ENCODE results near the gene TRPV4. TPM values are rescaled to one million over a fixed set of nuclear protein-coding genes. Genes with fewer than 3 reads are reported as not detected.

Gene TRPV4
- total RNA-seq, 1 donor from 2014 or later = 1.7 TPM

- TF ChIP-seq CTCF (IDR thresholded peaks at IDR 0.05; ENCODE audit: insufficient read depth, low read length, poor library complexity, severe bottlenecking) = peak; percentile 17
- no peak for DNase-seq (ENCODE audit: low read depth)
- Histone ChIP-seq H3K27me3 (ENCODE audit: control insufficient read depth, insufficient read depth, low read length) (no peaks in the 10 kb centered on the region), H3K4me3 (ENCODE audit: low read depth, low read length) (no peak overlapping the region), H3K36me3 (ENCODE audit: control insufficient read depth, insufficient read depth, low read length) (no peaks in the 10 kb centered on the region)
Measured at GRCh38 chr12:109797905-109798669, 35.1 kb downstream of the TRPV4 start.

GRCh38 chr12:109796057-109796456, 37.1 kb downstream of the TRPV4 start:
- DNase-seq (ENCODE audit: low read depth) = no peak
- H3K4me3 ChIP-seq (ENCODE audit: low read depth, low read length) = no peak overlapping the region
- H3K36me3 ChIP-seq (ENCODE audit: control insufficient read depth, insufficient read depth, low read length) = no peaks in the 10 kb centered on the region
- no peak for TF ChIP-seq CTCF (IDR thresholded peaks at IDR 0.05; ENCODE audit: insufficient read depth, low read length, poor library complexity, severe bottlenecking)
- no peaks in the 10 kb centered on the region for H3K27me3 ChIP-seq (ENCODE audit: control insufficient read depth, insufficient read depth, low read length)

GRCh38 chr12:109795023-109795422, 38.2 kb downstream of the TRPV4 start:
- H3K36me3 ChIP-seq (ENCODE audit: control insufficient read depth, insufficient read depth, low read length) = no peaks in the 10 kb centered on the region
- H3K4me3 ChIP-seq (ENCODE audit: low read depth, low read length) = no peak overlapping the region
- TF ChIP-seq CTCF (IDR thresholded peaks at IDR 0.05; ENCODE audit: insufficient read depth, low read length, poor library complexity, severe bottlenecking) = no peak
- DNase-seq (ENCODE audit: low read depth) = no peak
- H3K27me3 ChIP-seq (ENCODE audit: control insufficient read depth, insufficient read depth, low read length) = no peaks in the 10 kb centered on the region

- H3K4me3 ChIP-seq (ENCODE audit: low read depth, low read length) = no peak overlapping the region
- no peak for TF ChIP-seq CTCF (IDR thresholded peaks at IDR 0.05; ENCODE audit: insufficient read depth, low read length, poor library complexity, severe bottlenecking)
- no peaks in the 10 kb centered on the region for H3K27me3 ChIP-seq (ENCODE audit: control insufficient read depth, insufficient read depth, low read length)
- no peak for DNase-seq (ENCODE audit: low read depth)
- H3K36me3 ChIP-seq (ENCODE audit: control insufficient read depth, insufficient read depth, low read length) = no peaks in the 10 kb centered on the region
Measured at GRCh38 chr12:109793826-109794501, 39.2 kb downstream of the TRPV4 start.

GRCh38 chr12:109793411-109793810, 39.8 kb downstream of the TRPV4 start:
- Histone ChIP-seq H3K27me3 (ENCODE audit: control insufficient read depth, insufficient read depth, low read length) (no peaks in the 10 kb centered on the region), H3K4me3 (ENCODE audit: low read depth, low read length) (no peak overlapping the region), H3K36me3 (ENCODE audit: control insufficient read depth, insufficient read depth, low read length) (no peaks in the 10 kb centered on the region)
- TF ChIP-seq CTCF (IDR thresholded peaks at IDR 0.05; ENCODE audit: insufficient read depth, low read length, poor library complexity, severe bottlenecking) = no peak
- no peak for DNase-seq (ENCODE audit: low read depth)

Measured in kidney epithelial cell (primary cell).